ENCODE measurements around the gene P2RY4. TPM values are rescaled to one million over a fixed set of nuclear protein-coding genes. Genes with fewer than 3 reads are reported as not detected.
"Not testable (repeated sequence)": the region's sequence is repeated elsewhere in the genome, so short reads cannot be mapped to it uniquely, and the experiment has no call there.

P2RY4 gene
- total RNA-seq, 1 donor from 2014 or later: not detected

GRCh38 chrX:70226687-70227086 lies 33.3 kb downstream of the P2RY4 start:
- Mint-ChIP-seq H3K9me3 (ENCODE audit: low read depth) (peaks cover 9% of the 10 kb centered on the region), H3K27ac (no peak overlapping the region), H3K27me3 (no peaks in the 10 kb centered on the region), H3K4me3 (ENCODE audit: low read depth) (no peak overlapping the region), H3K36me3 (ENCODE audit: insufficient read depth) (no peaks in the 10 kb centered on the region), H3K4me1 (ENCODE audit: low read depth) (no peaks in the 10 kb centered on the region)
- no peak for TF ChIP-seq CTCF (IDR thresholded peaks at IDR 0.05; ENCODE audit: unreplicated experiment)
- DNase-seq (ENCODE audit: low spot score, unreplicated experiment): no peak

- DNase-seq (ENCODE audit: low spot score, unreplicated experiment): no peak
- H3K9me3 Mint-ChIP-seq (ENCODE audit: low read depth): peaks cover 13% of the 10 kb centered on the region
- no peak overlapping the region for H3K27ac Mint-ChIP-seq
- no peaks in the 10 kb centered on the region for H3K36me3 Mint-ChIP-seq (ENCODE audit: insufficient read depth)
- H3K27me3 Mint-ChIP-seq: no peaks in the 10 kb centered on the region
- H3K4me3 Mint-ChIP-seq (ENCODE audit: low read depth): no peak overlapping the region
- no peak for TF ChIP-seq CTCF (IDR thresholded peaks at IDR 0.05; ENCODE audit: unreplicated experiment)
- H3K4me1 Mint-ChIP-seq (ENCODE audit: low read depth): no peaks in the 10 kb centered on the region
Measured at GRCh38 chrX:70226048-70226447, 34.0 kb downstream of the P2RY4 start.

- Mint-ChIP-seq H3K4me1 (ENCODE audit: low read depth) (no peaks in the 10 kb centered on the region), H3K4me3 (ENCODE audit: low read depth) (no peak overlapping the region), H3K36me3 (ENCODE audit: insufficient read depth) (no peaks in the 10 kb centered on the region), H3K27ac (no peak overlapping the region), H3K9me3 (ENCODE audit: low read depth) (peaks cover 17% of the 10 kb centered on the region), H3K27me3 (no peaks in the 10 kb centered on the region)
- TF ChIP-seq CTCF (IDR thresholded peaks at IDR 0.05; ENCODE audit: unreplicated experiment): no peak
- DNase-seq (ENCODE audit: low spot score, unreplicated experiment): no peak
Measured at GRCh38 chrX:70219938-70220764, 39.9 kb downstream of the P2RY4 start.

GRCh38 chrX:70209570-70209969 lies 50.4 kb downstream of the P2RY4 start:
- DNase-seq (ENCODE audit: low spot score, unreplicated experiment); H3K4me1 Mint-ChIP-seq (ENCODE audit: low read depth): not testable (repeated sequence)

GRCh38 chrX:70208479-70208878 lies 51.5 kb downstream of the P2RY4 start:
- Mint-ChIP-seq H3K27ac (no peak overlapping the region), H3K4me3 (ENCODE audit: low read depth) (no peak overlapping the region), H3K27me3 (no peaks in the 10 kb centered on the region), H3K36me3 (ENCODE audit: insufficient read depth) (no peaks in the 10 kb centered on the region), H3K4me1 (ENCODE audit: low read depth) (no peaks in the 10 kb centered on the region), H3K9me3 (ENCODE audit: low read depth) (peaks cover 27% of the 10 kb centered on the region)
- no peak for TF ChIP-seq CTCF (IDR thresholded peaks at IDR 0.05; ENCODE audit: unreplicated experiment)
- DNase-seq (ENCODE audit: low spot score, unreplicated experiment): no peak

More at GRCh38 chrX:70209570-70209969, 50.4 kb downstream of the P2RY4 start:
- not testable (repeated sequence) for H3K4me3 Mint-ChIP-seq (ENCODE audit: low read depth); H3K36me3 Mint-ChIP-seq (ENCODE audit: insufficient read depth); H3K27ac Mint-ChIP-seq; H3K27me3 Mint-ChIP-seq
- peaks cover 21% of the 10 kb centered on the region for H3K9me3 Mint-ChIP-seq (ENCODE audit: low read depth)

Other genes with a start within 250 kb of the P2RY4 start
- not detected in 2 replicates for gene AWAT2, start 210.3 kb downstream of the P2RY4 start, total RNA-seq
- gene OTUD6A, start 197.7 kb downstream of the P2RY4 start, total RNA-seq: not detected in 2 replicates
- gene IGBP1, start 126.8 kb downstream of the P2RY4 start, total RNA-seq: 58.8 and 60.1 TPM in 2 replicates
- gene DGAT2L6, start 82.7 kb downstream of the P2RY4 start, total RNA-seq: not detected in 2 replicates
- not detected in 2 replicates for gene AWAT1, start 25.5 kb downstream of the P2RY4 start, total RNA-seq
- gene ARR3, start 8.1 kb upstream of the P2RY4 start, total RNA-seq: not detected in 2 replicates
- gene RAB41, start 22.0 kb upstream of the P2RY4 start, total RNA-seq: not detected in 2 replicates
- 38.2 and 42.2 TPM in 2 replicates for gene PDZD11, start 29.7 kb upstream of the P2RY4 start, total RNA-seq
- 17.0 and 18.0 TPM in 2 replicates for gene KIF4A, start 29.9 kb upstream of the P2RY4 start, total RNA-seq
- 2.3 and 2.8 TPM in 2 replicates for gene GDPD2, start 163.1 kb upstream of the P2RY4 start, total RNA-seq
- gene DLG3, start 184.6 kb upstream of the P2RY4 start, total RNA-seq: 103 and 107 TPM in 2 replicates

All from progenitor cell of endocrine pancreas (in vitro differentiated cells).